Measurements from ENCODE around the gene DNAI4.
"Not testable (repeated sequence)": the region's sequence is repeated elsewhere in the genome, so short reads cannot be mapped to it uniquely, and the experiment has no call there.

DNAI4 gene

GRCh38 chr1:66787641-66788040 is 137.0 kb downstream of the DNAI4 start:
- Histone ChIP-seq H3K4me3 (ENCODE audit: low read length) (no peak overlapping the region), H3K9me3 (ENCODE audit: control insufficient read depth, insufficient read depth, low read length) (no peaks in the 10 kb centered on the region), H3K4me1 (ENCODE audit: control insufficient read depth, insufficient read depth, low read length) (no peaks in the 10 kb centered on the region), H3K27ac (ENCODE audit: low read length) (no peak overlapping the region), H3K27me3 (ENCODE audit: control insufficient read depth, insufficient read depth, low read length) (no peaks in the 10 kb centered on the region), H3K36me3 (ENCODE audit: control insufficient read depth, insufficient read depth, low read length) (no peaks in the 10 kb centered on the region)
- no peak for DNase-seq (ENCODE audit: low read depth, low spot score)
- no CpG with 5 or more reads among the region's 4 CpGs for WGBS (ENCODE audit: insufficient coverage, insufficient read length)

DNA sequence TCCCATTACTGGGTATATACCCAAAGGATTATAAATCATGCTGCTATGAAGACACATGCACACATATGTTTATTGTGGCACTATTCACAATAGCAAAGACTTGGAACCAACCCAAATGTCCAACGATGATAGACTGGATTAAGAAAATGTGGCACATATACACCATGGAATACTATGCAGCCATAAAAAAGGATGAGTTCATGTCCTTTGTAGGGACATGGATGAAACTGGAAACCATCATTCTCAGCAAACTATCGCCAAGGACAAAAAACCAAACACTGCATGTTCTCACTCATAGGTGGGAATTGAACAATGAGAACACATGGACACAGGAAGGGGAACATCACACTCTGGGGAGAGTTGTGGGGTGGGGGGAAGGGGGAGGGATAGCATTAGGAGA is 138.9 kb downstream of the DNAI4 start:
- no CpG with 5 or more reads among the region's 2 CpGs for WGBS (ENCODE audit: insufficient coverage, insufficient read length)
- DNase-seq (ENCODE audit: low read depth, low spot score); H3K4me1 ChIP-seq (ENCODE audit: control insufficient read depth, insufficient read depth, low read length); H3K36me3 ChIP-seq (ENCODE audit: control insufficient read depth, insufficient read depth, low read length); H3K4me3 ChIP-seq (ENCODE audit: low read length); H3K9me3 ChIP-seq (ENCODE audit: control insufficient read depth, insufficient read depth, low read length); H3K27ac ChIP-seq (ENCODE audit: low read length); H3K27me3 ChIP-seq (ENCODE audit: control insufficient read depth, insufficient read depth, low read length): not testable (repeated sequence)

GRCh38 chr1:66779475-66780078 is 145.1 kb downstream of the DNAI4 start:
- Histone ChIP-seq H3K4me3 (ENCODE audit: low read length) (no peak overlapping the region), H3K27me3 (ENCODE audit: control insufficient read depth, insufficient read depth, low read length) (no peaks in the 10 kb centered on the region), H3K9me3 (ENCODE audit: control insufficient read depth, insufficient read depth, low read length) (no peaks in the 10 kb centered on the region), H3K36me3 (ENCODE audit: control insufficient read depth, insufficient read depth, low read length) (no peaks in the 10 kb centered on the region), H3K27ac (ENCODE audit: low read length) (no peak overlapping the region), H3K4me1 (ENCODE audit: control insufficient read depth, insufficient read depth, low read length) (no peaks in the 10 kb centered on the region)
- WGBS (ENCODE audit: insufficient coverage, insufficient read length), result no CpG with 5 or more reads among the region's 2 CpGs
- DNase-seq (ENCODE audit: low read depth, low spot score), result no peak

DNA sequence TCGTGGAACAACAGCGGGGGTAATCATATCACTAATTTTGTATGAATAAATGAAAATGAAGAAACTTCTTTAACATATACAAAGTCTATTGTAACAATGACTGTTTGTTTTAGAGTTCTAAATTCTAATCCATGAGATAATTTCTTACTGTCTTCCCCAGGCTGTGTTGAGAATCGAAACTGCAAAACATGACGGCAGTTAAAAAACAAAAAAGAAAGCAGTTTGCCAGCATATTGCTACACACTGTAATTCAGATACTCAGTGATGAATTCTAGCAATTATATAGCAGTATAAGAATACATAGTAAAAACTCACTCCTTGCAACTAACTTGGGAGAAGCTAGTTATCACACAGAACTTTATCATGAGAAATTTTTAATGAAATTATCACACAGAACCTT is 145.7 kb downstream of the DNAI4 start:
- Histone ChIP-seq H3K36me3 (ENCODE audit: control insufficient read depth, insufficient read depth, low read length) (no peaks in the 10 kb centered on the region), H3K27ac (ENCODE audit: low read length) (no peak overlapping the region), H3K4me3 (ENCODE audit: low read length) (no peak overlapping the region), H3K4me1 (ENCODE audit: control insufficient read depth, insufficient read depth, low read length) (no peaks in the 10 kb centered on the region), H3K27me3 (ENCODE audit: control insufficient read depth, insufficient read depth, low read length) (no peaks in the 10 kb centered on the region), H3K9me3 (ENCODE audit: control insufficient read depth, insufficient read depth, low read length) (no peaks in the 10 kb centered on the region)
- DNase-seq (ENCODE audit: low read depth, low spot score), result no peak
- WGBS (ENCODE audit: insufficient coverage, insufficient read length), result no CpG with 5 or more reads among the region's 4 CpGs

GRCh38 chr1:66778266-66778665 is 146.4 kb downstream of the DNAI4 start:
- Histone ChIP-seq H3K4me3 (ENCODE audit: low read length) (no peak overlapping the region), H3K27ac (ENCODE audit: low read length) (no peak overlapping the region), H3K27me3 (ENCODE audit: control insufficient read depth, insufficient read depth, low read length) (no peaks in the 10 kb centered on the region), H3K36me3 (ENCODE audit: control insufficient read depth, insufficient read depth, low read length) (no peaks in the 10 kb centered on the region), H3K9me3 (ENCODE audit: control insufficient read depth, insufficient read depth, low read length) (no peaks in the 10 kb centered on the region), H3K4me1 (ENCODE audit: control insufficient read depth, insufficient read depth, low read length) (no peaks in the 10 kb centered on the region)
- no CpG with 5 or more reads among the region's 4 CpGs for WGBS (ENCODE audit: insufficient coverage, insufficient read length)
- DNase-seq (ENCODE audit: low read depth, low spot score), result no peak

DNA sequence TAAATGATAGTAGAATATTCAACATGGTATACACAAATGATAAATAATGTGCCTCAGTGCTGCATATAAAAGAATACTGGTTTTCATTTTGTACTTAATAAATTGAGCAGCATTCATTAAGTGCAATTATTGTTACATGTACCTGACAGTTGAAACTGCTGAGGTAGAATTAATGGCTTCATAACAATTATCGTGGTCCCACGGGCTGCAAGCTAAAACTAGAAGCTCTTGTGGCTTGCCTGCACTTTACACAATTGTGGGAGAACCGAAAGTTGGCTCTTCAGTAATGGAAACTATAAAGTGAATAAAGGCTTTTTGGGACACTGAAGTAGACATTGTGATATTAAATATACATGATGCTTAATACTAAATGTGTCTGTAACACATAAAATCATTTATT is 146.8 kb downstream of the DNAI4 start:
- Histone ChIP-seq H3K27me3 (ENCODE audit: control insufficient read depth, insufficient read depth, low read length) (no peaks in the 10 kb centered on the region), H3K36me3 (ENCODE audit: control insufficient read depth, insufficient read depth, low read length) (no peaks in the 10 kb centered on the region), H3K27ac (ENCODE audit: low read length) (no peak overlapping the region), H3K4me3 (ENCODE audit: low read length) (no peak overlapping the region), H3K4me1 (ENCODE audit: control insufficient read depth, insufficient read depth, low read length) (no peaks in the 10 kb centered on the region), H3K9me3 (ENCODE audit: control insufficient read depth, insufficient read depth, low read length) (no peaks in the 10 kb centered on the region)
- no CpG with 5 or more reads among the region's 3 CpGs for WGBS (ENCODE audit: insufficient coverage, insufficient read length)
- no peak for DNase-seq (ENCODE audit: low read depth, low spot score)

- WGBS (ENCODE audit: insufficient coverage, insufficient read length), result 100% methylated on average over 1 of the region's 3 CpGs
- no peak for DNase-seq (ENCODE audit: low read depth, low spot score)
- no peak overlapping the region for H3K4me3 ChIP-seq (ENCODE audit: low read length)
- H3K9me3 ChIP-seq (ENCODE audit: control insufficient read depth, insufficient read depth, low read length), result no peaks in the 10 kb centered on the region
- H3K36me3 ChIP-seq (ENCODE audit: control insufficient read depth, insufficient read depth, low read length), result no peaks in the 10 kb centered on the region
- H3K27me3 ChIP-seq (ENCODE audit: control insufficient read depth, insufficient read depth, low read length), result no peaks in the 10 kb centered on the region
- H3K4me1 ChIP-seq (ENCODE audit: control insufficient read depth, insufficient read depth, low read length), result no peaks in the 10 kb centered on the region
- no peak overlapping the region for H3K27ac ChIP-seq (ENCODE audit: low read length)
Measured at GRCh38 chr1:66775646-66776045, 149.0 kb downstream of the DNAI4 start.

GRCh38 chr1:66774438-66774837 is 150.2 kb downstream of the DNAI4 start:
- no peaks in the 10 kb centered on the region for H3K9me3 ChIP-seq (ENCODE audit: control insufficient read depth, insufficient read depth, low read length)
- 100% methylated on average over 2 of the region's 2 CpGs for WGBS (ENCODE audit: insufficient coverage, insufficient read length)
- H3K27me3 ChIP-seq (ENCODE audit: control insufficient read depth, insufficient read depth, low read length), result no peaks in the 10 kb centered on the region
- no peaks in the 10 kb centered on the region for H3K36me3 ChIP-seq (ENCODE audit: control insufficient read depth, insufficient read depth, low read length)
- H3K27ac ChIP-seq (ENCODE audit: low read length), result no peak overlapping the region
- no peak for DNase-seq (ENCODE audit: low read depth, low spot score)
- no peak overlapping the region for H3K4me3 ChIP-seq (ENCODE audit: low read length)
- H3K4me1 ChIP-seq (ENCODE audit: control insufficient read depth, insufficient read depth, low read length), result no peaks in the 10 kb centered on the region

DNA sequence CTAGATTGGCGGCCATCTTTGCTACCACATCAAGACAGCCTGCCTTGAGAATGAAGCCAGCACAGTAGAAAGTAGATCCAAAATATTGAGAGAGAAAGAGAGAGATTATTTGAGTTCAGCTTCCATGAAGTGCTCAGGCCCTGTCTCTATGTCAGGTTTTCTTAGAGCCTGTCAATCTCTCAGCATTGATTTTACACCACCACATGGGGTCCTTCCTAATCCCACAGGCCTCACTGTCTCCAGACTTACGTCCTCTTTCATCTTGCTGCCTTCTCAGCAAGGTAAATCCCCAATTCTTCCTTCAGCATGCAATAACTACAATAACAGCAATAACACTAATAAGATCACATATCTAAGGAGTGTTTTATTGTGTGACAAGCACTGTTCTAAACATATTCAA is 151.4 kb downstream of the DNAI4 start:
- no peaks in the 10 kb centered on the region for H3K9me3 ChIP-seq (ENCODE audit: control insufficient read depth, insufficient read depth, low read length)
- no peaks in the 10 kb centered on the region for H3K27me3 ChIP-seq (ENCODE audit: control insufficient read depth, insufficient read depth, low read length)
- DNase-seq (ENCODE audit: low read depth, low spot score), result no peak
- H3K4me3 ChIP-seq (ENCODE audit: low read length), result no peak overlapping the region
- no peaks in the 10 kb centered on the region for H3K4me1 ChIP-seq (ENCODE audit: control insufficient read depth, insufficient read depth, low read length)
- H3K27ac ChIP-seq (ENCODE audit: low read length), result no peak overlapping the region
- no CpG with 5 or more reads among the region's 2 CpGs for WGBS (ENCODE audit: insufficient coverage, insufficient read length)
- no peaks in the 10 kb centered on the region for H3K36me3 ChIP-seq (ENCODE audit: control insufficient read depth, insufficient read depth, low read length)

DNA sequence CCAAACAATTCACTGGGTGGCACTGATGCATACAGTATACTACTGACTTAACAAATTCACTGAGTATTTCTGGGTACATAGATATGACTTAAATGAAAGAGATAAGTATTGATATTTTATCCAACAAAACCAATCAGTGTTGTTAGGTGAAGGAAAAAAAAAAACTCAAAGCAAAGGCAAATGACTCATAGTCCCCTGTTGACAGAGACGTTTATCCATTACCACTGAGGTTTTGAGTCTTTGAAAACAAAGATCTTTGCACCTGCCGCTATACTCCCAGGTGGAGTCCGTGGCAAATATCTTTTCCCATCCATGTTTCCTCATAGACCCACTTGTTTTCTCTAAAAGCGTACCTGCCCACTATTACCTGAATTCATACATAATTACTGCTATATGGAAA is 154.0 kb downstream of the DNAI4 start:
- H3K4me3 ChIP-seq (ENCODE audit: low read length), result no peak overlapping the region
- H3K27ac ChIP-seq (ENCODE audit: low read length), result no peak overlapping the region
- H3K4me1 ChIP-seq (ENCODE audit: control insufficient read depth, insufficient read depth, low read length), result no peaks in the 10 kb centered on the region
- H3K27me3 ChIP-seq (ENCODE audit: control insufficient read depth, insufficient read depth, low read length), result no peaks in the 10 kb centered on the region
- no peak for DNase-seq (ENCODE audit: low read depth, low spot score)
- WGBS (ENCODE audit: insufficient coverage, insufficient read length), result no CpG with 5 or more reads among the region's 4 CpGs
- no peaks in the 10 kb centered on the region for H3K36me3 ChIP-seq (ENCODE audit: control insufficient read depth, insufficient read depth, low read length)
- no peaks in the 10 kb centered on the region for H3K9me3 ChIP-seq (ENCODE audit: control insufficient read depth, insufficient read depth, low read length)

DNA sequence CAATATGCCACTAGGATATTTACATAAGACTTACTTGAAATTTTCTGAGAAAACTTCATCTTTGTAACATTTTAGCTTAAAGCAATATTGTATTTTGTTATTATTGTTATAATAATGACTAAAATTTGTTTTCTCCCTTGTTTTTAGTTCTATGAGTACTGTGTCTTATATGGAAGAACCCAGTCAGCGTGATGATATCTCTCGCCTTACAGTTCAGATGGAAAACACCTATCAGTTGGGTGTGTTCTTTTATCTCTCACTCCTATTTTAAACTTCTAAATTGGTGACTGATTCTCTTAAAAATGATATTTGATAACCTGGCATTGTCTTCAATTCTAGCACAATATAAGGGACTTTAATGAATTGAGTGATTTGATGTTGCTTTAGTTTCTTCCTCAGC is 154.4 kb downstream of the DNAI4 start:
- Histone ChIP-seq H3K27me3 (ENCODE audit: control insufficient read depth, insufficient read depth, low read length) (no peaks in the 10 kb centered on the region), H3K4me3 (ENCODE audit: low read length) (no peak overlapping the region), H3K9me3 (ENCODE audit: control insufficient read depth, insufficient read depth, low read length) (no peaks in the 10 kb centered on the region), H3K4me1 (ENCODE audit: control insufficient read depth, insufficient read depth, low read length) (no peaks in the 10 kb centered on the region), H3K36me3 (ENCODE audit: control insufficient read depth, insufficient read depth, low read length) (no peaks in the 10 kb centered on the region), H3K27ac (ENCODE audit: low read length) (no peak overlapping the region)
- no peak for DNase-seq (ENCODE audit: low read depth, low spot score)
- no CpG with 5 or more reads among the region's 2 CpGs for WGBS (ENCODE audit: insufficient coverage, insufficient read length)

Measured in iPS DF 6.9 (cell line).